ENCODE results near the gene POU4F3. TPM values are rescaled to one million over a fixed set of nuclear protein-coding genes. Genes with fewer than 3 reads are reported as not detected.
"Not testable (repeated sequence)": the region's sequence is repeated elsewhere in the genome, so short reads cannot be mapped to it uniquely, and the experiment has no call there.

Gene POU4F3
- total RNA-seq, 1 experiment from 2014 or later: not detected

DNA sequence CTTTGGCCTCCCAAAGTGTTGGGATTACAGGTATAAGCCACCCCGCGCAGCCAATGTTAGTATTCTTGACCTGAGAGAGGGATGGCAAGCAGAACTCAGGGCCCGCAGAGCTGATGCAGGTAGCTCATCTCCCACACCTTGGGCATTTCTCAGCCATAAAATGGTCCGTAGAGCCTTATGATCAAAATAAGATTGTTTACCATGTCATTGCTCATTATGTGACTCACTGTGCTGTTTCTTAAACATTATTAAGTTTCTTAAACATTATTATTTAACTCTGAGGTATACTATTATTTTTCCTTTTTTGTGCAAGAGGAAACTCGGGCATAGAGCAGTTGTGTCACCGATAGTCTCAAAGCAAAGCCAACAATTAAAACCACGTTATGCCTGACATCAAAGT lies 42.4 kb upstream of the POU4F3 start (continued):
- TF ChIP-seq ERG (CRISPR knock-in tag; IDR thresholded peaks at IDR 0.05) (no peak), E2F1 (CRISPR knock-in tag; IDR thresholded peaks at IDR 0.05) (no peak), ETV6 (CRISPR knock-in tag; IDR thresholded peaks at IDR 0.05) (no peak)

DNA sequence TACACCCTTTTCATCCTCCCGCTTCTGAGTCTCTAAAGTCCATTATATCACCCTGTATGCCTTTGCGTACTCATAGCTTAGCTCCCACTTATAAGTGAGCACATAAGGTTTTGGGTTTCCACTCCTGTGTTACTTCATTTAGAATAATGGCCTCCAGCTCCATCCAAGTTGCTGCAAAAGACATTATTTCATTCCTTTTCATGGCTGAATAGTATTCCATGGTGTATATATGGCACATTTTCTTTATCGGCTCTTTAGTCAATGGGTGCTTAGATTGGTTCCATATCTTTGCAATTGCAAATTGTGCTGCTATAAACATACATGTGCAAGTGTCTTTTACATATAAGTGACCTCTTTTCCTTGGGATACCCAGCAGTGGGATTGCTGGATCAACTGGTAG lies 39.7 kb upstream of the POU4F3 start:
- ATAC-seq; H3K9me3 Mint-ChIP-seq; DNase-seq (ENCODE audit: low spot score); H3K4me1 Mint-ChIP-seq; H3K4me3 Mint-ChIP-seq; POLR2A ChIA-PET; CTCF ChIA-PET; H3K27me3 Mint-ChIP-seq (ENCODE audit: low read depth); H3K36me3 Mint-ChIP-seq; H3K27ac Mint-ChIP-seq: not testable (repeated sequence)

- 0 out of 2 replicates have a peak, but pooled peaks cover 7% of the 10 kb centered on the region for H3K4me1 Mint-ChIP-seq
- H3K4me3 Mint-ChIP-seq: no peak overlapping the region
- H3K36me3 Mint-ChIP-seq: no peaks in the 10 kb centered on the region
- POLR2A ChIA-PET: no interaction called here
- peaks cover 6% of the 10 kb centered on the region; the same call in 1 of the 2 replicates for H3K9me3 Mint-ChIP-seq
- no peak for DNase-seq (ENCODE audit: low spot score)
- CTCF ChIA-PET: interaction anchor here (0.7 to 1.7 kb wide), 2 partner anchors 37 to 89 kb away, joined by 3 to 5 read pairs; partner anchors contain the start of gene POU4F3
- TF ChIP-seq TCF7 (CRISPR knock-in tag; IDR thresholded peaks at IDR 0.05; ENCODE audit: low read depth): no peak
- TF ChIP-seq GABPB1 (CRISPR knock-in tag; IDR thresholded peaks at IDR 0.05): no peak
- no peak for TF ChIP-seq ZNF423 (CRISPR knock-in tag; IDR thresholded peaks at IDR 0.05)
- TF ChIP-seq SP1 (CRISPR knock-in tag; conservative IDR thresholded peaks at IDR 0.05): no peak
- no peak for TF ChIP-seq SMAD3 (CRISPR knock-in tag; IDR thresholded peaks at IDR 0.05; ENCODE audit: borderline replicate concordance)
- TF ChIP-seq ESRRA (CRISPR knock-in tag; IDR thresholded peaks at IDR 0.05; ENCODE audit: borderline replicate concordance): no peak
- no peak for TF ChIP-seq FOXJ3 (CRISPR knock-in tag; IDR thresholded peaks at IDR 0.05; ENCODE audit: borderline replicate concordance)
- no peak for TF ChIP-seq CREM (CRISPR knock-in tag; IDR thresholded peaks at IDR 0.05)
- no peak for TF ChIP-seq ZNF263 (CRISPR knock-in tag; IDR thresholded peaks at IDR 0.05; ENCODE audit: low read depth)
- no peak for TF ChIP-seq ZNF396 (CRISPR knock-in tag; IDR thresholded peaks at IDR 0.05; ENCODE audit: borderline replicate concordance)
- no peak for TF ChIP-seq OVOL2 (CRISPR knock-in tag; IDR thresholded peaks at IDR 0.05; ENCODE audit: borderline replicate concordance)
- TF ChIP-seq ZMAT4 (CRISPR knock-in tag; IDR thresholded peaks at IDR 0.05): no peak
- TF ChIP-seq, protein P1, sequence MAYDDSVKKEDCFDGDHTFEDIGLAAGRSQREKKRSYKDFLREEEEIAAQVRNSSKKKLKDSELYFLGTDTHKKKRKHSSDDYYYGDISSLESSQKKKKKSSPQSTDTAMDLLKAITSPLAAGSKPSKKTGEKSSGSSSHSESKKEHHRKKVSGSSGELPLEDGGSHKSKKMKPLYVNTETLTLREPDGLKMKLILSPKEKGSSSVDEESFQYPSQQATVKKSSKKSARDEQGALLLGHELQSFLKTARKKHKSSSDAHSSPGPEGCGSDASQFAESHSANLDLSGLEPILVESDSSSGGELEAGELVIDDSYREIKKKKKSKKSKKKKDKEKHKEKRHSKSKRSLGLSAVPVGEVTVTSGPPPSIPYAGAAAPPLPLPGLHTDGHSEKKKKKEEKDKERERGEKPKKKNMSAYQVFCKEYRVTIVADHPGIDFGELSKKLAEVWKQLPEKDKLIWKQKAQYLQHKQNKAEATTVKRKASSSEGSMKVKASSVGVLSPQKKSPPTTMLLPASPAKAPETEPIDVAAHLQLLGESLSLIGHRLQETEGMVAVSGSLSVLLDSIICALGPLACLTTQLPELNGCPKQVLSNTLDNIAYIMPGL (CRISPR knock-in tag; IDR thresholded peaks at IDR 0.05): no peak
- TF ChIP-seq STAT6 (CRISPR knock-in tag; conservative IDR thresholded peaks at IDR 0.05; ENCODE audit: low read depth): no peak
- TF ChIP-seq, protein P2, sequence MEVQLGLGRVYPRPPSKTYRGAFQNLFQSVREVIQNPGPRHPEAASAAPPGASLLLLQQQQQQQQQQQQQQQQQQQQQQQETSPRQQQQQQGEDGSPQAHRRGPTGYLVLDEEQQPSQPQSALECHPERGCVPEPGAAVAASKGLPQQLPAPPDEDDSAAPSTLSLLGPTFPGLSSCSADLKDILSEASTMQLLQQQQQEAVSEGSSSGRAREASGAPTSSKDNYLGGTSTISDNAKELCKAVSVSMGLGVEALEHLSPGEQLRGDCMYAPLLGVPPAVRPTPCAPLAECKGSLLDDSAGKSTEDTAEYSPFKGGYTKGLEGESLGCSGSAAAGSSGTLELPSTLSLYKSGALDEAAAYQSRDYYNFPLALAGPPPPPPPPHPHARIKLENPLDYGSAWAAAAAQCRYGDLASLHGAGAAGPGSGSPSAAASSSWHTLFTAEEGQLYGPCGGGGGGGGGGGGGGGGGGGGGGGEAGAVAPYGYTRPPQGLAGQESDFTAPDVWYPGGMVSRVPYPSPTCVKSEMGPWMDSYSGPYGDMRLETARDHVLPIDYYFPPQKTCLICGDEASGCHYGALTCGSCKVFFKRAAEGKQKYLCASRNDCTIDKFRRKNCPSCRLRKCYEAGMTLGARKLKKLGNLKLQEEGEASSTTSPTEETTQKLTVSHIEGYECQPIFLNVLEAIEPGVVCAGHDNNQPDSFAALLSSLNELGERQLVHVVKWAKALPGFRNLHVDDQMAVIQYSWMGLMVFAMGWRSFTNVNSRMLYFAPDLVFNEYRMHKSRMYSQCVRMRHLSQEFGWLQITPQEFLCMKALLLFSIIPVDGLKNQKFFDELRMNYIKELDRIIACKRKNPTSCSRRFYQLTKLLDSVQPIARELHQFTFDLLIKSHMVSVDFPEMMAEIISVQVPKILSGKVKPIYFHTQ (CRISPR knock-in tag; IDR thresholded peaks at IDR 0.05): no peak
- TF ChIP-seq ZNF671 (CRISPR knock-in tag; IDR thresholded peaks at IDR 0.05): no peak
- TF ChIP-seq CREB1 (CRISPR knock-in tag; IDR thresholded peaks at IDR 0.05): no peak
- no peak for TF ChIP-seq NFYB (CRISPR knock-in tag; conservative IDR thresholded peaks at IDR 0.05; ENCODE audit: low read depth)
- no peak overlapping the region for H3K27ac Mint-ChIP-seq
- ATAC-seq: no peak
- no peaks in the 10 kb centered on the region; the same call in none of the 2 replicates for H3K27me3 Mint-ChIP-seq (ENCODE audit: low read depth)
These were observed 37.0 kb upstream of the POU4F3 start for GRCh38 chr5:146301626-146302025.

Measured in WTC11 (cell line).